HG03066 (cell line): ENCODE measurements around the gene RASSF9.

Source experiments
- ATAC-seq: cut with Tn5 transposase; IDR thresholded peaks from one replicate; pipeline ENCODE4 v1.9.1; 2021; ENCODE audit warnings: low read depth; ENCODE audit not compliant: unreplicated experiment

Gene RASSF9

GRCh38 chr12:85823436-85824180 lies 12.6 kb downstream of the RASSF9 start:
- no peak for ATAC-seq

- ATAC-seq = no peak
These were observed 14.4 kb downstream of the RASSF9 start for GRCh38 chr12:85821759-85822158.

- ATAC-seq = no peak
These were observed 15.0 kb downstream of the RASSF9 start for GRCh38 chr12:85821206-85821605.

GRCh38 chr12:85820101-85820500 lies 16.1 kb downstream of the RASSF9 start:
- no peak for ATAC-seq

GRCh38 chr12:85814741-85815140 lies 21.5 kb downstream of the RASSF9 start:
- ATAC-seq = no peak

GRCh38 chr12:85814071-85814470 lies 22.1 kb downstream of the RASSF9 start:
- no peak for ATAC-seq

- no peak for ATAC-seq
These were observed 26.7 kb downstream of the RASSF9 start for GRCh38 chr12:85809500-85809899.

- no peak for ATAC-seq
These were observed 28.5 kb downstream of the RASSF9 start for GRCh38 chr12:85807730-85808129.

- no peak for ATAC-seq
These were observed 30.6 kb downstream of the RASSF9 start for GRCh38 chr12:85805654-85806053.

- ATAC-seq = no peak
These were observed 31.5 kb downstream of the RASSF9 start for GRCh38 chr12:85804663-85805062.

- no peak for ATAC-seq
These were observed 32.3 kb downstream of the RASSF9 start for GRCh38 chr12:85803923-85804322.

GRCh38 chr12:85803231-85803630 lies 33.0 kb downstream of the RASSF9 start:
- no peak for ATAC-seq

GRCh38 chr12:85798122-85798521 lies 38.1 kb downstream of the RASSF9 start:
- no peak for ATAC-seq

GRCh38 chr12:85796001-85796400 lies 40.2 kb downstream of the RASSF9 start:
- ATAC-seq = no peak

- ATAC-seq = no peak
These were observed 41.7 kb downstream of the RASSF9 start for GRCh38 chr12:85794531-85794930.

- no peak for ATAC-seq
These were observed 52.0 kb downstream of the RASSF9 start for GRCh38 chr12:85784096-85784720.

- no peak for ATAC-seq
These were observed 53.5 kb downstream of the RASSF9 start for GRCh38 chr12:85782711-85783110.

- ATAC-seq = no peak
These were observed 54.4 kb downstream of the RASSF9 start for GRCh38 chr12:85781766-85782165.

GRCh38 chr12:85779768-85780167 lies 56.4 kb downstream of the RASSF9 start:
- ATAC-seq = no peak

GRCh38 chr12:85775091-85775490 lies 61.1 kb downstream of the RASSF9 start:
- ATAC-seq = no peak

- ATAC-seq = no peak
These were observed 70.7 kb downstream of the RASSF9 start for GRCh38 chr12:85765453-85765869.

- no peak for ATAC-seq
These were observed 76.6 kb downstream of the RASSF9 start for GRCh38 chr12:85759623-85760022.
